OCI-LY1 (cell line): ENCODE data around the gene PRR33.
A peak's percentile ranks its signal among the peaks of the same experiment; 100 is the strongest.

Experiments
- EZH2 ChIP-seq: fragments of 200-600 bp; sonication (generic), shearing (Covaris generic); IDR thresholded peaks from 2 replicates; pipeline ENCODE4 v1.8.0; 2017; ENCODE audit warnings: borderline replicate concordance, mixed run types, mild to moderate bottlenecking, antibody characterized with exemption, low read length, moderate library complexity, mixed read lengths
- TF ChIP-seq, protein P1 (sequence below): fragments of 200-600 bp; sonication (generic), shearing (Covaris generic); IDR thresholded peaks from 2 replicates; pipeline ENCODE4 v1.5.1; 2017; ENCODE audit warnings: mild to moderate bottlenecking, antibody characterized with exemption, low read length, moderate library complexity, mixed read lengths

DNA sequence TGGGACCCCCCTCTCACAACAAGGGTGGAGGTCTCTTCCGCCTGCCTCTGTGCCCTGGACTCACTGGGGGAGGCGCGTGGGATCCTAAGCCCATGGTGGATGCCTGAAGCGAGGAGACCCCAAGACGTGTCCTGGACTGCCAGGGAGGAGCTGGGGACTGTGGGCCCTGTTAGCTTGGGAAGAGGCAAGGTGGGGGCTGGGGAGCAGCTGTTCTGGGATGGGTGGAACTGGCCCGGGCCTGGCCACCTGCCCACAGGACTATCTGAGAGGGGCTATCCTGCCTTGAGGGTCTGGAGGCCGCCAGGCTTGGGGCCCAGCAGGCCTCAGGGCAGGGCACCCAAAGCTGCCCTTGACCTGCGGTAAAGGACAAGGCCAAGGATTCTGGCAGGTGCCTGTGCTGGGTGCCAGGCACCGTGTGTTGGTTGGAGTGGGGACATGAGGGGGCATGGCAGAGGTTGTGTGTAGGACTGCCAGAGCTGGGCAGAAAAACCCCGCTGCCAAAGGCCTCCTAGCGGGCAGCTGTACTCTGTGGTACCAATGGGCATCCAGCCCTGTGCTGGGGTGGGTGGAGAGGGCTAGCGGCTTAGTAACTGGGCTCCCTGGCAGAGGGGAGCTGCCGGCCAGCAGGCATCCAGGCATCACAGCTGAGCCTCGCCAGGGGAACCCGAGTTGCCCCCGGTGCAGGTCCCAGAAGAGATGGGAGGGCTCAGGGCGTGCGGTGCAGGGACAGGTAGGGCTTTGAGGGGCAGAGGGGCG lies 38.1 kb downstream of the PRR33 start:
- TF ChIP-seq, protein P1, sequence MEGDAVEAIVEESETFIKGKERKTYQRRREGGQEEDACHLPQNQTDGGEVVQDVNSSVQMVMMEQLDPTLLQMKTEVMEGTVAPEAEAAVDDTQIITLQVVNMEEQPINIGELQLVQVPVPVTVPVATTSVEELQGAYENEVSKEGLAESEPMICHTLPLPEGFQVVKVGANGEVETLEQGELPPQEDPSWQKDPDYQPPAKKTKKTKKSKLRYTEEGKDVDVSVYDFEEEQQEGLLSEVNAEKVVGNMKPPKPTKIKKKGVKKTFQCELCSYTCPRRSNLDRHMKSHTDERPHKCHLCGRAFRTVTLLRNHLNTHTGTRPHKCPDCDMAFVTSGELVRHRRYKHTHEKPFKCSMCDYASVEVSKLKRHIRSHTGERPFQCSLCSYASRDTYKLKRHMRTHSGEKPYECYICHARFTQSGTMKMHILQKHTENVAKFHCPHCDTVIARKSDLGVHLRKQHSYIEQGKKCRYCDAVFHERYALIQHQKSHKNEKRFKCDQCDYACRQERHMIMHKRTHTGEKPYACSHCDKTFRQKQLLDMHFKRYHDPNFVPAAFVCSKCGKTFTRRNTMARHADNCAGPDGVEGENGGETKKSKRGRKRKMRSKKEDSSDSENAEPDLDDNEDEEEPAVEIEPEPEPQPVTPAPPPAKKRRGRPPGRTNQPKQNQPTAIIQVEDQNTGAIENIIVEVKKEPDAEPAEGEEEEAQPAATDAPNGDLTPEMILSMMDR = peak; percentile 19; the same call in 1 of the 2 replicates
- TF ChIP-seq EZH2 = no peak
